Pancreas (tissue), 10 donors: ENCODE measurements around the gene ADCY1. TPM values are rescaled to one million over a fixed set of nuclear protein-coding genes. Genes with fewer than 3 reads are reported as not detected.

Source experiments
- ATAC-seq, 4 donors: fragments of 200-7000 bp; cut with Tn5 transposase; one replicate each; pipeline versions ENCODE4 v1.8.0 to v1.9.1; 2020; ENCODE audit warnings: mild to moderate bottlenecking in 4 of 4, moderate library complexity in 4 of 4
- DNase-seq, 6 donors: peaks; one replicate each; pipeline ENCODE4 v3.0.0-alpha.2; 2020
- FAIRE-seq: peaks from 2 replicates; lab custom pipeline; 2012; peaks lifted over from hg19 to GRCh38; lab: Jason Lieb, UNC
- H3K27ac ChIP-seq, 4 donors: fragments of 200-600 bp; sonication (generic); 1 replicate in 3 of 4; 2 replicates in 1 of 4; pipeline versions ENCODE4 v1.5.0 to v1.8.0; 2020
- H3K27me3 ChIP-seq, 4 donors: fragments of 200-600 bp; one replicate each; pipeline ENCODE4 v1.8.0; 2021
- H3K36me3 ChIP-seq, 3 donors: fragments of 200-600 bp; sonication (generic) in 1 of 3; one replicate each; pipeline versions ENCODE4 v1.5.0 to v1.8.0; 2020 to 2021
- H3K4me1 ChIP-seq, 3 donors: fragments of 200-600 bp; one replicate each; pipeline ENCODE4 v1.8.0; 2021
- H3K4me3 ChIP-seq, 4 donors: fragments of 200-600 bp; sonication (generic) in 2 of 4; one replicate each; pipeline versions ENCODE4 v1.5.0 to v1.8.0; 2020 to 2021
- H3K9me3 ChIP-seq, 4 donors: fragments of 200-600 bp; one replicate each; pipeline ENCODE4 v1.8.0; 2021
- CTCF ChIP-seq, 4 donors: fragments of 200-600 bp; sonication (generic) in 3 of 4; IDR thresholded peaks; one replicate each; pipeline versions ENCODE4 v1.5.0 to v1.8.0; 2021; ENCODE audit warnings: antibody characterized with exemption in 4 of 4
- WGBS, 2 donors: extraction: QIAGEN DNeasy Blood & Tissue Kit; methylation state at CpG; one replicate each; pipeline ENCODE4 v1.1.7; 2013; 5-methylcytosine and 5-hydroxymethylcytosine counted together
- intact Hi-C, 3 donors: fragments of 100-400 bp; cut with DNase I; formaldehyde crosslinking; loops; one replicate each; pipeline versions ENCODE4 v1.11.1 to v1.14.2; 2022
- polyA plus RNA-seq, 2 donors: library from polyadenylated mRNA; stranded (reverse); fragments of 200-250 nt; gene quantifications; one replicate each; pipeline ENCODE4 v1.2.3, GENCODE V29; 2013
- total RNA-seq, 6 donors: library from RNA; stranded (reverse); fragmentation: NEBNext Ultra II Directional in 4 of 6; extraction: Animal tissue kit (Norgen Biotek cat#: 25700) in 4 of 6; gene quantifications; one replicate each; pipeline versions ENCODE4 v1.2.1 to v1.2.4, GENCODE V29; 2021 to 2023
- donor health status: healthy with polysubstance abuse.
- donor health status: DM: no; HTN: no; CAD: no; lungs with moderate emphysema.
- donor health status: DM: no; HTN: no; CAD: no.
- donor health status: control.
- donor health status: control.
- donor health status: Bipolar disorder and iron deficiency.
- donor health status: DM: yes; HTN: yes; CAD: no.
- donor health status: DM: no; HTN: no; CAD: no.
- donor health status: DM: no; HTN: no; CAD: no.
- donor health status: DM: yes; HTN: yes; CAD: no.

Gene ADCY1
- total and polyA plus RNA-seq, 8 donors: 1.0 to 5.8 (median 4.2) TPM

GRCh38 chr7:45601816-45602540, 27.8 kb downstream of the ADCY1 start:
- WGBS, 2 donors: 83 to 84% methylated on average over 6 of the region's 6 CpGs
- FAIRE-seq (no peak), DNase-seq (peak in 2 of 6 donors; percentile 1 to 21), ATAC-seq (no peak)
- H3K9me3 ChIP-seq: no peaks in the 10 kb centered on the region
- H3K4me1 ChIP-seq: no peaks in the 10 kb centered on the region
- no peak for TF ChIP-seq CTCF (IDR thresholded peaks at IDR 0.05)
- H3K36me3 ChIP-seq: no peaks in the 10 kb centered on the region
- no peaks in the 10 kb centered on the region for H3K27me3 ChIP-seq
- intact Hi-C loops: no loop called here
- H3K27ac ChIP-seq: no peak overlapping the region
- no peak overlapping the region for H3K4me3 ChIP-seq

- Histone ChIP-seq H3K27me3 (no peaks in the 10 kb centered on the region), H3K4me3 (no peak overlapping the region), H3K27ac (no peak overlapping the region), H3K4me1 (no peaks in the 10 kb centered on the region), H3K36me3 (no peaks in the 10 kb centered on the region), H3K9me3 (no peaks in the 10 kb centered on the region)
- intact Hi-C loops: no loop called here
- no peak for FAIRE-seq
- no peak for ATAC-seq
- no peak for TF ChIP-seq CTCF (IDR thresholded peaks at IDR 0.05)
- DNase-seq: peak in 1 of 6 donors; percentile 0
- WGBS, 2 donors: 91 to 92% methylated on average over 1 of the region's 1 CpG
These were observed 31.9 kb downstream of the ADCY1 start for GRCh38 chr7:45606050-45606449.

GRCh38 chr7:45606931-45607330, 32.8 kb downstream of the ADCY1 start:
- Histone ChIP-seq H3K27ac (no peak overlapping the region), H3K4me3 (no peak overlapping the region), H3K27me3 (no peaks in the 10 kb centered on the region), H3K4me1 (no peaks in the 10 kb centered on the region), H3K36me3 (no peaks in the 10 kb centered on the region), H3K9me3 (no peaks in the 10 kb centered on the region)
- DNase-seq (peak in 1 of 6 donors; percentile 0), ATAC-seq (no peak), FAIRE-seq (no peak)
- intact Hi-C loops: no loop called here
- WGBS, 2 donors: 78 to 85% methylated on average over 7 of the region's 7 CpGs
- TF ChIP-seq CTCF (IDR thresholded peaks at IDR 0.05): no peak

GRCh38 chr7:45609180-45609579, 35.0 kb downstream of the ADCY1 start:
- no peak for ATAC-seq
- no peak overlapping the region for H3K27ac ChIP-seq
- no peaks in the 10 kb centered on the region for H3K9me3 ChIP-seq
- DNase-seq: peak in 1 of 6 donors; percentile 58
- FAIRE-seq: no peak
- no peaks in the 10 kb centered on the region for H3K27me3 ChIP-seq
- WGBS, 2 donors: 92% methylated on average over 16 of the region's 16 CpGs
- intact Hi-C loops: no loop called here
- H3K4me1 ChIP-seq: no peaks in the 10 kb centered on the region
- no peak for TF ChIP-seq CTCF (IDR thresholded peaks at IDR 0.05)
- no peaks in the 10 kb centered on the region for H3K36me3 ChIP-seq
- H3K4me3 ChIP-seq: no peak overlapping the region

- DNase-seq: peak in 1 of 6 donors; percentile 58
These were observed 35.9 kb downstream of the ADCY1 start for GRCh38 chr7:45610019-45610418.

More at GRCh38 chr7:45610019-45610418, 35.9 kb downstream of the ADCY1 start:
- no peaks in the 10 kb centered on the region for H3K9me3 ChIP-seq
- FAIRE-seq: no peak
- intact Hi-C loops: no loop called here
- no peaks in the 10 kb centered on the region for H3K27me3 ChIP-seq
- H3K4me1 ChIP-seq: no peaks in the 10 kb centered on the region
- WGBS, 2 donors: 91 to 96% methylated on average over 10 of the region's 10 CpGs
- ATAC-seq: no peak
- H3K36me3 ChIP-seq: no peaks in the 10 kb centered on the region
- no peak for TF ChIP-seq CTCF (IDR thresholded peaks at IDR 0.05)
- no peak overlapping the region for H3K4me3 ChIP-seq
- H3K27ac ChIP-seq: no peak overlapping the region
